ENCODE measurements around the gene CSF3R.

CSF3R gene

GRCh38 chr1:36455386-36455785, 27.3 kb downstream of the CSF3R start:
- DNase-seq = no peak

GRCh38 chr1:36453600-36454388, 28.9 kb downstream of the CSF3R start:
- DNase-seq = no peak

- no peak for DNase-seq
Measured at GRCh38 chr1:36453051-36453450, 29.7 kb downstream of the CSF3R start.

GRCh38 chr1:36450919-36451305, 31.8 kb downstream of the CSF3R start:
- DNase-seq = no peak

- DNase-seq = peak; percentile 86
Measured at GRCh38 chr1:36450270-36450918, 32.3 kb downstream of the CSF3R start, which contains the start of gene OSCP1. TSS of gene OSCP1 (minus strand) at chr1:36450451. CDS start at chr1:36450369, 82 bp downstream.

- DNase-seq = no peak
Measured at GRCh38 chr1:36448530-36449056, 34.1 kb downstream of the CSF3R start.

- no peak for DNase-seq
Measured at GRCh38 chr1:36447450-36447849, 35.3 kb downstream of the CSF3R start.

GRCh38 chr1:36446746-36447145, 36.0 kb downstream of the CSF3R start:
- DNase-seq = no peak

- no peak for DNase-seq
Measured at GRCh38 chr1:36446271-36446670, 36.4 kb downstream of the CSF3R start.

- DNase-seq = no peak
Measured at GRCh38 chr1:36443297-36443696, 39.4 kb downstream of the CSF3R start.

- DNase-seq = no peak
Measured at GRCh38 chr1:36442337-36442736, 40.4 kb downstream of the CSF3R start.

GRCh38 chr1:36440646-36441045, 42.1 kb downstream of the CSF3R start:
- no peak for DNase-seq

- DNase-seq = no peak
Measured at GRCh38 chr1:36440044-36440443, 42.7 kb downstream of the CSF3R start.

GRCh38 chr1:36438715-36439114, 44.0 kb downstream of the CSF3R start:
- DNase-seq = no peak

- no peak for DNase-seq
Measured at GRCh38 chr1:36436821-36437220, 45.9 kb downstream of the CSF3R start.

GRCh38 chr1:36433102-36433501, 49.6 kb downstream of the CSF3R start:
- no peak for DNase-seq

GRCh38 chr1:36432616-36433015, 50.1 kb downstream of the CSF3R start:
- no peak for DNase-seq

- no peak for DNase-seq
Measured at GRCh38 chr1:36425791-36426190, 56.9 kb downstream of the CSF3R start.

GRCh38 chr1:36421649-36422048, 61.1 kb downstream of the CSF3R start:
- no peak for DNase-seq

- peak; percentile 92 for DNase-seq
Measured at GRCh38 chr1:36420836-36421317, 61.8 kb downstream of the CSF3R start.

GRCh38 chr1:36420409-36420808, 62.3 kb downstream of the CSF3R start:
- DNase-seq = no peak

- DNase-seq = no peak
Measured at GRCh38 chr1:36419569-36419968, 63.1 kb downstream of the CSF3R start.

- DNase-seq = no peak
Measured at GRCh38 chr1:36419140-36419539, 63.6 kb downstream of the CSF3R start.

GRCh38 chr1:36417931-36418330, 64.8 kb downstream of the CSF3R start:
- DNase-seq = no peak
